HepG2 (cell line): ENCODE results near the gene CTIF. TPM values are rescaled to one million over a fixed set of nuclear protein-coding genes. Genes with fewer than 3 reads are reported as not detected.

ENCODE experiments used
- CHD2 ChIP-seq: IDR thresholded peaks from 2 replicates; pipeline ENCODE4 v1.6.1; 2011; ENCODE audit warnings: low read depth, low read length, improper control_type of control experiment
- ELF4 ChIP-seq: sonication (generic); formaldehyde crosslinking; IDR thresholded peaks from 2 replicates; pipeline ENCODE4 v1.5.0; 2020; ENCODE audit warnings: missing genetic modification reagents, mild to moderate bottlenecking, moderate library complexity, borderline replicate concordance
- MEIS2 ChIP-seq: sonication (generic); formaldehyde crosslinking; IDR thresholded peaks from 2 replicates; pipeline ENCODE4 v1.9.0; 2021; ENCODE audit warnings: mild to moderate bottlenecking, missing genetic modification reagents
- MIER3 ChIP-seq: IDR thresholded peaks from 2 replicates; pipeline ENCODE4 v1.6.1; 2016; ENCODE audit warnings: missing compliant biosample characterization, borderline replicate concordance
- NFE2L2 ChIP-seq: fragments of 150-350 bp; IDR thresholded peaks from 2 replicates; pipeline ENCODE4 v1.6.1; 2014; ENCODE audit warnings: low read length
- PAF1 ChIP-seq: IDR thresholded peaks from 2 replicates; pipeline ENCODE4 v1.6.1; 2016; ENCODE audit warnings: missing genetic modification reagents, missing compliant biosample characterization
- RBAK ChIP-seq: sonication (generic); formaldehyde crosslinking; IDR thresholded peaks from 2 replicates; pipeline ENCODE4 v1.5.1; 2020; ENCODE audit warnings: mild to moderate bottlenecking, missing genetic modification reagents
- RCOR2 ChIP-seq: IDR thresholded peaks from 2 replicates; pipeline ENCODE4 v1.6.1; 2016; ENCODE audit warnings: missing biosample characterization, missing genetic modification reagents
- TOE1 ChIP-seq: sonication (generic); formaldehyde crosslinking; IDR thresholded peaks from 2 replicates; pipeline ENCODE4 v1.4.0; 2020; ENCODE audit warnings: mild to moderate bottlenecking, missing genetic modification reagents
- ZNF441 ChIP-seq: sonication (generic); formaldehyde crosslinking; IDR thresholded peaks from 2 replicates; pipeline ENCODE4 v1.7.0; 2021; ENCODE audit warnings: missing genetic modification reagents, borderline replicate concordance
- ZNF550 ChIP-seq: sonication (generic); formaldehyde crosslinking; IDR thresholded peaks from 2 replicates; pipeline ENCODE4 v1.4.0; 2020; ENCODE audit warnings: mild to moderate bottlenecking, missing genetic modification reagents, borderline replicate concordance
- ZNF891 ChIP-seq: sonication (generic); formaldehyde crosslinking; IDR thresholded peaks from 2 replicates; pipeline ENCODE4 v1.5.0; 2020; ENCODE audit warnings: mild to moderate bottlenecking, missing genetic modification reagents
- polyA plus RNA-seq, 8 experiments: library from polyadenylated mRNA; depleted of rRNA in 3 of 8; stranded (reverse) in 7 of 8; unstranded in 1 of 8; fragments of >200 nt; fragmentation: Illumina TruSeq in 4 of 8; extraction: Trizol in 4 of 8; gene quantifications; 2 replicates each; pipeline versions ENCODE4 v1.2.1 to v1.2.3, GENCODE V29; 2011 to 2016; ENCODE audit warnings: low read depth in 4 of 8, missing spikeins in 1 of 8, mixed read lengths in 1 of 8; ENCODE audit not compliant: insufficient read depth in 1 of 8
- total RNA-seq, 5 experiments: library from RNA; depleted of rRNA; stranded (reverse); fragments of >200 nt; fragmentation: Illumina TruSeq; extraction: Trizol; gene quantifications; 2 replicates each; pipeline ENCODE4 v1.2.3, GENCODE V29; 2016; ENCODE audit warnings: low read depth in 1 of 5
- TF ChIP-seq, protein P1 (sequence below): sonication (generic); formaldehyde crosslinking; IDR thresholded peaks from 2 replicates; pipeline ENCODE4 v1.4.0; 2020; ENCODE audit warnings: mild to moderate bottlenecking, missing genetic modification reagents
- TF ChIP-seq, protein P2 (sequence below): IDR thresholded peaks from 2 replicates; pipeline ENCODE4 v1.6.1; 2016; ENCODE audit warnings: low read depth
- TF ChIP-seq, protein P3 (sequence below): sonication (generic); formaldehyde crosslinking; IDR thresholded peaks from 2 replicates; pipeline ENCODE4 v1.5.0; 2020; ENCODE audit warnings: mild to moderate bottlenecking, low read depth, missing genetic modification reagents, borderline replicate concordance
- TF ChIP-seq, protein P4 (sequence below), 2 experiments: fragments of 450-650 bp in 1 of 2; sonication (generic) in 1 of 2; formaldehyde crosslinking in 1 of 2; IDR thresholded peaks; 2 replicates each; pipeline versions ENCODE4 v1.6.1 to v1.8.0; 2016 to 2022; ENCODE audit warnings: antibody characterized with exemption in 1 of 2, mild to moderate bottlenecking in 1 of 2, missing genetic modification reagents in 1 of 2

The CTIF gene
- total and polyA plus RNA-seq, 2 of the 13 experiments (the other 11 are each of a cell fraction or from before 2014, with no cell fraction given) = 18.2 to 28.0 TPM

DNA sequence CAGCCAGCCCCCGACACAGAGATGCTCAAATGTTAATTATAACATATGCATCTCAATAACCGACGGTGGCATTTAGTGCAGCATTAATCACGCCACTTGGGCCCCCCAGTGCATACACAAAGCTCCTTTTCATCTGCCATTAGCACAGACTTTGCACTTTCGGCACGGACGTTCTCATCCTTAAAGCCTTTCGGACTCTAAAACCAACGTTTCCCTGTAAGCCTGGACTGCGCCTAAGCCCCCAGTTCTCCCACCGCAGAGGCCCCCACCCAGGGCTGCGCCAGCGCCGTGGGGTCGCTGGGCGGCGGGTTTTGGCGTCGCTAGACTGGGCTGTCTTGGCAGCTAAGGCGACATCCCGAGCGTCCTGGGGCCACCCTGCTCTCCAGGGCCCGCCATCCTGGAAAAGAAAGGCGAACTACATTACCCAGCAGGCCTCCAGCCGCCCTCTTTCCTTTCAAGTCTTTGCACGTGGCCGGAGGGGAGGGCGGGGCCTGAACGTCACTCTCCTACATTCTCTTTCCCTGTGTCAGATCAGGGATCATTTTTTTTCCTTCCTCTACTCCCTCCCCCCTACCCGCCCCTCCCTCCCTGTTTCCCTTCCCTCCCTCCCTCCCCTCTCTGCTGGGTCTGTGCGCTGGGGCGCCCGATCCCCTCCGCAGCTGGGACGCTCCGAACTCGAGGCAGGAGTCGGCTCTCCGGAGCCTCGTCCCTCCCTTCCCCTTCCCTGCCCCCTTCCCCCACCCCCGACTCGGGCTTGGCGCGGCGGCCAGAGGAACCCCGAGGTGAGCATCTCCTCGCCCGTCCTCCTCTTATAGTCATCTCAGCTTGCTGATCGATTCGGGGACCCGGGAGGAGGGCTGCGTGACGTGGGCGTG, at the start of gene CTIF (continued):
- TF ChIP-seq, protein P1, sequence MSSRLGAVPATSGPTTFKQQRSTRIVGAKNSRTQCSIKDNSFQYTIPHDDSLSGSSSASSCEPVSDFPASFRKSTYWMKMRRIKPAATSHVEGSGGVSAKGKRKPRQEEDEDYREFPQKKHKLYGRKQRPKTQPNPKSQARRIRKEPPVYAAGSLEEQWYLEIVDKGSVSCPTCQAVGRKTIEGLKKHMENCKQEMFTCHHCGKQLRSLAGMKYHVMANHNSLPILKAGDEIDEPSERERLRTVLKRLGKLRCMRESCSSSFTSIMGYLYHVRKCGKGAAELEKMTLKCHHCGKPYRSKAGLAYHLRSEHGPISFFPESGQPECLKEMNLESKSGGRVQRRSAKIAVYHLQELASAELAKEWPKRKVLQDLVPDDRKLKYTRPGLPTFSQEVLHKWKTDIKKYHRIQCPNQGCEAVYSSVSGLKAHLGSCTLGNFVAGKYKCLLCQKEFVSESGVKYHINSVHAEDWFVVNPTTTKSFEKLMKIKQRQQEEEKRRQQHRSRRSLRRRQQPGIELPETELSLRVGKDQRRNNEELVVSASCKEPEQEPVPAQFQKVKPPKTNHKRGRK (CRISPR knock-in tag) = no peak
- no peak for TF ChIP-seq ELF4 (CRISPR knock-in tag)
- TF ChIP-seq NFE2L2 = no peak
- TF ChIP-seq ZNF550 = no peak
- no peak for TF ChIP-seq RCOR2 (CRISPR knock-in tag)
- TF ChIP-seq, protein P2, sequence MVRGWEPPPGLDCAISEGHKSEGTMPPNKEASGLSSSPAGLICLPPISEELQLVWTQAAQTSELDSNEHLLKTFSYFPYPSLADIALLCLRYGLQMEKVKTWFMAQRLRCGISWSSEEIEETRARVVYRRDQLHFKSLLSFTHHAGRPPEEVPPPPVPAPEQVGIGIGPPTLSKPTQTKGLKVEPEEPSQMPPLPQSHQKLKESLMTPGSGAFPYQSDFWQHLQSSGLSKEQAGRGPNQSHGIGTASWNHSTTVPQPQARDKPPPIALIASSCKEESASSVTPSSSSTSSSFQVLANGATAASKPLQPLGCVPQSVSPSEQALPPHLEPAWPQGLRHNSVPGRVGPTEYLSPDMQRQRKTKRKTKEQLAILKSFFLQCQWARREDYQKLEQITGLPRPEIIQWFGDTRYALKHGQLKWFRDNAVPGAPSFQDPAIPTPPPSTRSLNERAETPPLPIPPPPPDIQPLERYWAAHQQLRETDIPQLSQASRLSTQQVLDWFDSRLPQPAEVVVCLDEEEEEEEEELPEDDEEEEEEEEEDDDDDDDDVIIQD (CRISPR knock-in tag) = peak; percentile 45; the same call in 1 of the 2 replicates
- no peak for TF ChIP-seq PAF1 (CRISPR knock-in tag)
- no peak for TF ChIP-seq RBAK
- TF ChIP-seq MEIS2 (CRISPR knock-in tag) = no peak; the same call in 1 of the 2 replicates
- no peak for TF ChIP-seq TOE1 (CRISPR knock-in tag)
- TF ChIP-seq CHD2 = no peak
- TF ChIP-seq ZNF441 (CRISPR knock-in tag) = no peak
- TF ChIP-seq ZNF891 (CRISPR knock-in tag) = no peak; the same call in 1 of the 2 replicates
- TF ChIP-seq, protein P3, sequence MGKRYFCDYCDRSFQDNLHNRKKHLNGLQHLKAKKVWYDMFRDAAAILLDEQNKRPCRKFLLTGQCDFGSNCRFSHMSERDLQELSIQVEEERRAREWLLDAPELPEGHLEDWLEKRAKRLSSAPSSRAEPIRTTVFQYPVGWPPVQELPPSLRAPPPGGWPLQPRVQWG (CRISPR knock-in tag) = no peak
- TF ChIP-seq, protein P4, sequence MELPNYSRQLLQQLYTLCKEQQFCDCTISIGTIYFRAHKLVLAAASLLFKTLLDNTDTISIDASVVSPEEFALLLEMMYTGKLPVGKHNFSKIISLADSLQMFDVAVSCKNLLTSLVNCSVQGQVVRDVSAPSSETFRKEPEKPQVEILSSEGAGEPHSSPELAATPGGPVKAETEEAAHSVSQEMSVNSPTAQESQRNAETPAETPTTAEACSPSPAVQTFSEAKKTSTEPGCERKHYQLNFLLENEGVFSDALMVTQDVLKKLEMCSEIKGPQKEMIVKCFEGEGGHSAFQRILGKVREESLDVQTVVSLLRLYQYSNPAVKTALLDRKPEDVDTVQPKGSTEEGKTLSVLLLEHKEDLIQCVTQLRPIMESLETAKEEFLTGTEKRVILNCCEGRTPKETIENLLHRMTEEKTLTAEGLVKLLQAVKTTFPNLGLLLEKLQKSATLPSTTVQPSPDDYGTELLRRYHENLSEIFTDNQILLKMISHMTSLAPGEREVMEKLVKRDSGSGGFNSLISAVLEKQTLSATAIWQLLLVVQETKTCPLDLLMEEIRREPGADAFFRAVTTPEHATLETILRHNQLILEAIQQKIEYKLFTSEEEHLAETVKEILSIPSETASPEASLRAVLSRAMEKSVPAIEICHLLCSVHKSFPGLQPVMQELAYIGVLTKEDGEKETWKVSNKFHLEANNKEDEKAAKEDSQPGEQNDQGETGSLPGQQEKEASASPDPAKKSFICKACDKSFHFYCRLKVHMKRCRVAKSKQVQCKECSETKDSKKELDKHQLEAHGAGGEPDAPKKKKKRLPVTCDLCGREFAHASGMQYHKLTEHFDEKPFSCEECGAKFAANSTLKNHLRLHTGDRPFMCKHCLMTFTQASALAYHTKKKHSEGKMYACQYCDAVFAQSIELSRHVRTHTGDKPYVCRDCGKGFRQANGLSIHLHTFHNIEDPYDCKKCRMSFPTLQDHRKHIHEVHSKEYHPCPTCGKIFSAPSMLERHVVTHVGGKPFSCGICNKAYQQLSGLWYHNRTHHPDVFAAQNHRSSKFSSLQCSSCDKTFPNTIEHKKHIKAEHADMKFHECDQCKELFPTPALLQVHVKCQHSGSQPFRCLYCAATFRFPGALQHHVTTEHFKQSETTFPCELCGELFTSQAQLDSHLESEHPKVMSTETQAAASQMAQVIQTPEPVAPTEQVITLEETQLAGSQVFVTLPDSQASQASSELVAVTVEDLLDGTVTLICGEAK (IDR thresholded peaks at IDR 0.05) = no peak
- TF ChIP-seq, protein P4 (CRISPR knock-in tag; IDR thresholded peaks at IDR 0.05) = peak; percentile 37; the same call in 1 of the 2 replicates
- TF ChIP-seq MIER3 (CRISPR knock-in tag) = no peak
